HG02571 (cell line): Measurements from ENCODE around the gene CHST3.

ENCODE experiments used
- ATAC-seq: cut with Tn5 transposase; IDR thresholded peaks from one replicate; pipeline ENCODE4 v1.9.1; 2021; ENCODE audit warnings: mild to moderate bottlenecking, moderate library complexity; ENCODE audit not compliant: unreplicated experiment

The CHST3 gene

GRCh38 chr10:72009051-72009424 is 44.8 kb downstream of the CHST3 start:
- no peak for ATAC-seq

- ATAC-seq, result no peak
Measured at GRCh38 chr10:72009425-72010081, 45.4 kb downstream of the CHST3 start.

GRCh38 chr10:72010234-72010973 is 46.2 kb downstream of the CHST3 start:
- ATAC-seq, result no peak

GRCh38 chr10:72011016-72011415 is 46.8 kb downstream of the CHST3 start:
- ATAC-seq, result no peak

GRCh38 chr10:72011468-72011867 is 47.3 kb downstream of the CHST3 start:
- no peak for ATAC-seq

- no peak for ATAC-seq
Measured at GRCh38 chr10:72011976-72012512, 47.8 kb downstream of the CHST3 start.

GRCh38 chr10:72012796-72013195 is 48.6 kb downstream of the CHST3 start:
- ATAC-seq, result no peak

- ATAC-seq, result no peak
Measured at GRCh38 chr10:72013202-72013945, 49.2 kb downstream of the CHST3 start.

GRCh38 chr10:72014197-72014596 is 50.0 kb downstream of the CHST3 start:
- no peak for ATAC-seq

- no peak for ATAC-seq
Measured at GRCh38 chr10:72014785-72015480, 50.7 kb downstream of the CHST3 start.

- ATAC-seq, result no peak
Measured at GRCh38 chr10:72015841-72016240, 51.6 kb downstream of the CHST3 start.

GRCh38 chr10:72016608-72017300 is 52.6 kb downstream of the CHST3 start:
- ATAC-seq, result no peak

GRCh38 chr10:72019085-72019876 is 55.1 kb downstream of the CHST3 start:
- no peak for ATAC-seq

- no peak for ATAC-seq
Measured at GRCh38 chr10:72020914-72021809, 57.0 kb downstream of the CHST3 start.

- no peak for ATAC-seq
Measured at GRCh38 chr10:72022228-72022627, 58.0 kb downstream of the CHST3 start.

GRCh38 chr10:72024596-72024995 is 60.4 kb downstream of the CHST3 start:
- no peak for ATAC-seq

- no peak for ATAC-seq
Measured at GRCh38 chr10:72025400-72025799, 61.2 kb downstream of the CHST3 start.

- ATAC-seq, result no peak
Measured at GRCh38 chr10:72025832-72026231, 61.6 kb downstream of the CHST3 start.
